Endothelial cell of umbilical vein (primary cell): ENCODE results near the gene PCDHB5. TPM values are rescaled to one million over a fixed set of nuclear protein-coding genes. Genes with fewer than 3 reads are reported as not detected.
A peak's percentile ranks its signal among the peaks of the same experiment; 100 is the strongest.
"Not testable (repeated sequence)": the region's sequence is repeated elsewhere in the genome, so short reads cannot be mapped to it uniquely, and the experiment has no call there.

Experiments used
- BruUV-seq: library from RNA; stranded (reverse); fragments of 400-500 nt; replicated peaks from 2 replicates; lab custom pipeline; 2021; lab: Mats Ljungman, UMichigan
- CTCF ChIA-PET: fragments of 300-600, 350-600 bp; sonication (Branson Sonifier 250); formaldehyde crosslinking; loops from one replicate; lab custom pipeline; 2021; ENCODE audit warnings: antibody characterized with exemption, inconsistent platforms; lab: Charles Lee
- POLR2A ChIA-PET: fragments of 300-600, 350-600 bp; sonication (Branson Sonifier 250); formaldehyde crosslinking; loops from one replicate; lab custom pipeline; 2021; ENCODE audit warnings: antibody characterized with exemption, inconsistent platforms; lab: Charles Lee
- DNase-seq: peaks from one replicate; pipeline ENCODE4 v3.0.0-alpha.2; 2011; ENCODE audit warnings: low read depth, low spot score
- FAIRE-seq: peaks from 2 replicates; lab custom pipeline; 2011; peaks lifted over from hg19 to GRCh38; lab: Jason Lieb, UNC
- H2AFZ ChIP-seq: 2 replicates; pipeline ENCODE4 v1.6.0; 2012; ENCODE audit warnings: low read depth, low read length, control low read depth, inconsistent platforms
- H3K27ac ChIP-seq: 2 replicates; pipeline ENCODE4 v1.5.1; 2011; ENCODE audit warnings: low read depth, mild to moderate bottlenecking, control low read depth, low read length, moderate library complexity; ENCODE audit not compliant: insufficient read depth
- H3K27me3 ChIP-seq, 2 experiments: 2 replicates each; pipeline versions ENCODE4 v1.6.0 to v1.6.1; 2011; ENCODE audit warnings: low read length in 2 of 2, mixed read lengths in 1 of 2; ENCODE audit not compliant: control insufficient read depth in 2 of 2, insufficient read depth in 2 of 2
- H3K36me3 ChIP-seq, 2 experiments: 2 replicates in 1 of 2; 3 replicates in 1 of 2; pipeline ENCODE4 v1.5.1; 2011; ENCODE audit warnings: low read length in 2 of 2, mild to moderate bottlenecking in 1 of 2, moderate library complexity in 1 of 2; ENCODE audit not compliant: control insufficient read depth in 2 of 2, insufficient read depth in 2 of 2; ENCODE audit errors: extremely low read depth in 1 of 2
- H3K4me1 ChIP-seq: 3 replicates; pipeline ENCODE4 v1.5.1; 2011; ENCODE audit warnings: mild to moderate bottlenecking, low read length; ENCODE audit not compliant: control insufficient read depth, insufficient read depth; ENCODE audit errors: extremely low read depth
- H3K4me2 ChIP-seq: 2 replicates; pipeline ENCODE4 v1.6.1; 2011; ENCODE audit warnings: low read length, control low read depth, mixed read lengths; ENCODE audit not compliant: insufficient read depth
- H3K4me3 ChIP-seq, 3 experiments: fragments of 200-600 bp in 1 of 3; sonication (generic), shearing (Covaris generic) in 1 of 3; replicated peaks in 1 of 3; 2 replicates each; pipeline ENCODE4 v1.5.1; 2011 to 2016; ENCODE audit warnings: control low read depth in 3 of 3, low read length in 3 of 3, mild to moderate bottlenecking in 2 of 3, inconsistent platforms in 1 of 3, low read depth in 1 of 3, moderate library complexity in 1 of 3; ENCODE audit not compliant: insufficient read depth in 1 of 3
- H3K79me2 ChIP-seq: 2 replicates; pipeline ENCODE4 v1.6.0; 2012; ENCODE audit warnings: low read length, inconsistent platforms; ENCODE audit not compliant: control insufficient read depth, insufficient read depth
- H3K9ac ChIP-seq: replicated peaks from 2 replicates; pipeline ENCODE3; 2011; ENCODE audit warnings: low read length, control low read depth; ENCODE audit not compliant: insufficient read depth; ENCODE audit errors: extremely low read depth
- H3K9me1 ChIP-seq: replicated peaks from 3 replicates; pipeline ENCODE4 v1.6.0; 2011; ENCODE audit warnings: mild to moderate bottlenecking, low read length; ENCODE audit not compliant: control insufficient read depth, insufficient read depth; ENCODE audit errors: extremely low read depth
- H3K9me3 ChIP-seq: replicated peaks from 2 replicates; pipeline ENCODE4 v1.5.1; 2012; ENCODE audit warnings: low read length, inconsistent platforms; ENCODE audit not compliant: control insufficient read depth, insufficient read depth
- H4K20me1 ChIP-seq: replicated peaks from 2 replicates; pipeline ENCODE3; 2011; ENCODE audit warnings: mild to moderate bottlenecking, low read length; ENCODE audit not compliant: control insufficient read depth, insufficient read depth; ENCODE audit errors: extremely low read depth
- EZH2 ChIP-seq: IDR thresholded peaks from 2 replicates; pipeline ENCODE4 v1.6.1; 2012; ENCODE audit warnings: borderline replicate concordance, low read depth, mild to moderate bottlenecking, moderate library complexity, low read length, inconsistent platforms; ENCODE audit not compliant: severe bottlenecking
- GATA2 ChIP-seq: IDR thresholded peaks from 2 replicates; pipeline ENCODE4 v1.7.0; 2011; ENCODE audit warnings: low read depth, mild to moderate bottlenecking, moderate library complexity, mixed read lengths, low read length; ENCODE audit not compliant: insufficient read length, insufficient read depth
- MYC ChIP-seq: IDR thresholded peaks from one replicate; pipeline ENCODE4 v1.6.1; 2011; ENCODE audit warnings: mild to moderate bottlenecking, low read depth, low read length
- POLR2A ChIP-seq: IDR thresholded peaks from 2 replicates; pipeline ENCODE4 v1.6.1; 2012; ENCODE audit warnings: low read depth, mild to moderate bottlenecking, control low read depth, low read length
- dilution Hi-C: fragments of 300-500 bp; cut with MboI; formaldehyde crosslinking; loops from one replicate; pipeline ENCODE4 v1.15.0; 2019; ENCODE audit warnings: low sequenced_read_pairs; ENCODE audit not compliant: extremely low pct_ligation_motif_present
- intact Hi-C: fragments of 100-400 bp; cut with micrococcal nuclease; formaldehyde crosslinking; loops from one replicate; pipeline ENCODE4 v1.10.0; 2022
- polyA plus RNA-seq, 4 experiments: library from polyadenylated mRNA; depleted of rRNA in 3 of 4; stranded (reverse) in 3 of 4; unstranded in 1 of 4; fragments of >200 nt; gene quantifications; 2 replicates each; pipeline versions ENCODE4 v1.2.1 to v1.2.3, GENCODE V29; 2011 to 2012; ENCODE audit warnings: missing spikeins in 1 of 4
- total RNA-seq: library from RNA; stranded (reverse); gene quantifications from 2 replicates; pipeline ENCODE4 v1.2.3, GENCODE V29; 2021
- TF ChIP-seq, protein P1 (sequence below), 2 donors: IDR thresholded peaks; 1 replicate in 1 of 2; 2 replicates in 1 of 2; pipeline ENCODE4 v1.5.1; 2011; ENCODE audit warnings: low read length in 2 of 2, mild to moderate bottlenecking in 2 of 2, moderate library complexity in 2 of 2, control low read depth in 1 of 2, inconsistent platforms in 1 of 2, low read depth in 1 of 2; ENCODE audit not compliant: insufficient read depth in 1 of 2; ENCODE audit errors: extremely low read depth in 1 of 2

Gene PCDHB5
- total and polyA plus RNA-seq, 2 donors (not counting 3 experiments of a cell fraction or from before 2014, with no cell fraction given): 0.27 to 0.80 TPM

DNA sequence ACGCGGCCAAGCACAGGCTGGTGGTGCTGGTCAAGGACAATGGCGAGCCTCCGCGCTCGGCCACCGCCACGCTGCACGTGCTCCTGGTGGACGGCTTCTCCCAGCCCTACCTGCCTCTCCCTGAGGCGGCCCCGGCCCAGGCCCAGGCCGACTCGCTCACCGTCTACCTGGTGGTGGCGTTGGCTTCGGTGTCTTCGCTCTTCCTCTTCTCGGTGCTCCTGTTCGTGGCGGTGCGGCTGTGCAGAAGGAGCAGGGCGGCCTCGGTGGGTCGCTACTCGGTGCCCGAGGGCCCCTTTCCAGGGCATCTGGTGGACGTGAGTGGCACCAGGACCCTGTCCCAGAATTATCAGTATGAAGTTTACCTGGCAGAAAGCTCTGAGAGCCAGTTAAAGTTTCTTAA lies 22.9 kb downstream of the PCDHB5 start:
- H3K9me1 ChIP-seq, DNase-seq, CTCF ChIA-PET, H3K4me1 ChIP-seq, H3K9me3 ChIP-seq, FAIRE-seq, H2AFZ ChIP-seq, H4K20me1 ChIP-seq, H3K4me3 ChIP-seq, BruUV-seq, H3K9ac ChIP-seq, H3K4me2 ChIP-seq, POLR2A ChIA-PET, H3K27ac ChIP-seq, H3K36me3 ChIP-seq, dilution Hi-C loops, intact Hi-C loops, H3K27me3 ChIP-seq, H3K79me2 ChIP-seq: not testable (repeated sequence)

DNA sequence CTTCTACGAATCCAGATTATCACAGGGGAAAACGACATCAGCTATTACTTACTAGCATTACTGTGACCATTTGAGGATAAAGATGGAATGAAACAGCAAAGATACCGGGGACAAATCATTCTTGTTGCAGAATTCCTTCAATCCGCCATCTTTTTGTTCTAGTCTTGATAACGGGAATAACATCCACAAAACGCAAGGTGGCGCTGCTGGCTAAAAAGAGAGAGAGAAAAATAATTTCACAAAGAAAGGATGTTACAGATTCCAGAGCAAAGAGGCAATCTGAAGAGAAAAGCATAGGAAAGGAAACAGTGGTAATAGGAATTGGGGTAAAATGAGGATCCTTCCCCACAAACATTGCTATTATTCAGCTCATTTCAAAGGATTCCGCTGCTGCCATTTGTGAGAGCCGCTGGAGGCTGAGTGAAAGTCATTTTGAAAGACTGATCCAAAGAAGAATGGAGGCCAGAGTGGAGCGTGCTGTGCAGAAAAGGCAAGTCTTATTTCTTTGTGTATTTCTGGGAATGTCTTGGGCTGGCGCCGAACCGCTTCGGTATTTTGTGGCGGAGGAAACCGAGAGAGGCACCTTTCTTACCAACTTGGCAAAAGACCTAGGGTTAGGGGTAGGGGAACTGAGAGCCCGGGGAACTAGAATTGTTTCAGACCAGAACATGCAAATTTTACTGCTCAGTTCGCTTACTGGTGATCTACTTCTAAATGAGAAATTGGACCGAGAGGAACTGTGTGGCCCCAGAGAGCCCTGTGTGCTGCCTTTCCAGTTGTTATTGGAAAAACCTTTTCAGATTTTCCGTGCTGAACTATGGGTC lies 37.6 kb downstream of the PCDHB5 start, which contains the start of gene PCDHB7:
Gene PCDHB7, plus strand, starts transcription at position 264 of the 824 bp plus-strand sequence. Its CDS starts 192 bp downstream, at position 456.
- H3K27me3 ChIP-seq: no peaks in the 10 kb centered on the region
- BruUV-seq: no TSS peak
- H3K79me2 ChIP-seq: no peaks in the 10 kb centered on the region
- no peaks in the 10 kb centered on the region for H4K20me1 ChIP-seq
- no peaks in the 10 kb centered on the region for H3K4me1 ChIP-seq
- no peak for TF ChIP-seq GATA2
- no peak for TF ChIP-seq EZH2
- TF ChIP-seq MYC: no peak
- TF ChIP-seq POLR2A: no peak
- TF ChIP-seq, protein P1, sequence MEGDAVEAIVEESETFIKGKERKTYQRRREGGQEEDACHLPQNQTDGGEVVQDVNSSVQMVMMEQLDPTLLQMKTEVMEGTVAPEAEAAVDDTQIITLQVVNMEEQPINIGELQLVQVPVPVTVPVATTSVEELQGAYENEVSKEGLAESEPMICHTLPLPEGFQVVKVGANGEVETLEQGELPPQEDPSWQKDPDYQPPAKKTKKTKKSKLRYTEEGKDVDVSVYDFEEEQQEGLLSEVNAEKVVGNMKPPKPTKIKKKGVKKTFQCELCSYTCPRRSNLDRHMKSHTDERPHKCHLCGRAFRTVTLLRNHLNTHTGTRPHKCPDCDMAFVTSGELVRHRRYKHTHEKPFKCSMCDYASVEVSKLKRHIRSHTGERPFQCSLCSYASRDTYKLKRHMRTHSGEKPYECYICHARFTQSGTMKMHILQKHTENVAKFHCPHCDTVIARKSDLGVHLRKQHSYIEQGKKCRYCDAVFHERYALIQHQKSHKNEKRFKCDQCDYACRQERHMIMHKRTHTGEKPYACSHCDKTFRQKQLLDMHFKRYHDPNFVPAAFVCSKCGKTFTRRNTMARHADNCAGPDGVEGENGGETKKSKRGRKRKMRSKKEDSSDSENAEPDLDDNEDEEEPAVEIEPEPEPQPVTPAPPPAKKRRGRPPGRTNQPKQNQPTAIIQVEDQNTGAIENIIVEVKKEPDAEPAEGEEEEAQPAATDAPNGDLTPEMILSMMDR (IDR thresholded peaks at IDR 0.05; ENCODE audit: extremely low read depth in 1 of 2, insufficient read depth in 1 of 2, low read depth in 1 of 2, low read length in 2 of 2): peak; percentile 19 to 30
- no peak within 1 kb of the TSS for H3K9ac ChIP-seq
- CTCF ChIA-PET: no interaction called here
- DNase-seq: peak; percentile 35
- dilution Hi-C loops: no loop called here
- H3K4me3 ChIP-seq: no peak within 1 kb of the TSS
- H3K9me3 ChIP-seq: no peaks in the 10 kb centered on the region
- H3K27ac ChIP-seq: no peak within 1 kb of the TSS
- H3K4me2 ChIP-seq: no peak within 1 kb of the TSS
- H3K36me3 ChIP-seq: no peaks in the 10 kb centered on the region
- POLR2A ChIA-PET: no interaction called here
- H3K9me1 ChIP-seq: no peaks in the 10 kb centered on the region
- no peak within 1 kb of the TSS for H2AFZ ChIP-seq
- intact Hi-C loops: no loop called here
- no peak for FAIRE-seq

DNA sequence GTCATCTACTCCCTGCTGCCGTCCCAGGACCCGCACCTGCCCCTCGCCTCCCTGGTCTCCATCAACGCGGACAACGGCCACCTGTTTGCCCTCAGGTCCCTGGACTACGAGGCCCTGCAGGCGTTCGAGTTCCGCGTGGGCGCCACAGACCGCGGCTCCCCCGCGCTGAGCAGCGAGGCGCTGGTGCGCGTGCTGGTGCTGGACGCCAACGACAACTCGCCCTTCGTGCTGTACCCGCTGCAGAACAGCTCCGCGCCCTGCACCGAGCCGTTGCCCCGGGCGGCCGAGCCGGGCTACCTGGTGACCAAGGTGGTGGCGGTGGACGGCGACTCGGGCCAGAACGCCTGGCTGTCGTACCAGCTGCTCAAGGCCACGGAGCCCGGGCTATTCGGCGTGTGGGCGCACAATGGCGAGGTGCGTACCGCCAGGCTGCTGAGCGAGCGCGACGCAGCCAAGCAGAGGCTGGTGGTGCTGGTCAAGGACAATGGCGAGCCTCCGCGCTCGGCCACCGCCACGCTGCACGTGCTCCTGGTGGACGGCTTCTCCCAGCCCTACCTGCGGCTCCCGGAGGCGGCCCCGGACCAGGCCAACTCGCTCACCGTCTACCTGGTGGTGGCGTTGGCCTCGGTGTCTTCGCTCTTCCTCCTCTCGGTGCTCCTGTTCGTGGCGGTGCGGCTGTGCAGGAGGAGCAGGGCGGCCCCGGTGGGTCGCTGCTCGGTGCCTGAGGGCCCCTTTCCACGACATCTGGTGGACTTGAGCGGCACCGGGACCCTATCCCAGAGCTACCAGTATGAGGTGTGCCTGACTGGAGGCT lies 39.5 kb downstream of the PCDHB5 start:
- CTCF ChIA-PET, H3K4me2 ChIP-seq, POLR2A ChIA-PET, H3K9ac ChIP-seq, intact Hi-C loops, H3K27me3 ChIP-seq, H4K20me1 ChIP-seq, H3K4me1 ChIP-seq, H2AFZ ChIP-seq, dilution Hi-C loops, H3K9me3 ChIP-seq, H3K36me3 ChIP-seq, DNase-seq, H3K79me2 ChIP-seq, H3K4me3 ChIP-seq, FAIRE-seq, BruUV-seq, H3K9me1 ChIP-seq, H3K27ac ChIP-seq: not testable (repeated sequence)
